SK-N-SH (cell line): ENCODE data around the gene PRSS16. TPM values are rescaled to one million over a fixed set of nuclear protein-coding genes. Genes with fewer than 3 reads are reported as not detected.

Source experiments
- CTCF ChIA-PET: fragments of 300-600, 350-600 bp; formaldehyde crosslinking; extraction: SDS; loops from one replicate; lab custom pipeline; 2021; lab: Yijun Ruan, JAX
- POLR2A ChIA-PET: fragments of 350-600 bp; sonication (Branson Sonifier 250); formaldehyde crosslinking; extraction: SDS; loops from one replicate; lab custom pipeline; 2020; ENCODE audit warnings: antibody characterized with exemption, inconsistent platforms; lab: Yijun Ruan, JAX
- DNase-seq: peaks from one replicate; pipeline ENCODE4 v3.0.0; 2012
- H2AFZ ChIP-seq: fragments of 200-600 bp; sonication (generic); 2 replicates; pipeline ENCODE4 v1.8.1; 2016; ENCODE audit warnings: antibody characterized with exemption, mild to moderate bottlenecking, low read depth
- H3F3A ChIP-seq: fragments of 200-600 bp; sonication (generic); replicated peaks from 2 replicates; pipeline ENCODE3; 2016; ENCODE audit warnings: antibody characterized with exemption, mild to moderate bottlenecking; ENCODE audit not compliant: insufficient read depth
- H3K27ac ChIP-seq, 2 experiments: fragments of 200-500 bp in 1 of 2; fragments of 200-600 bp in 1 of 2; sonication (Bioruptor generic) in 1 of 2; sonication (generic), shearing (Covaris generic) in 1 of 2; 2 replicates each; pipeline versions ENCODE4 v1.5.1 to v1.6.1; 2014 to 2016; ENCODE audit warnings: low read depth in 2 of 2, inconsistent platforms in 1 of 2, low read length in 1 of 2, mild to moderate bottlenecking in 1 of 2, mixed read lengths in 1 of 2
- H3K27me3 ChIP-seq: fragments of 200-600 bp; sonication (generic), shearing (Covaris generic); 2 replicates; pipeline ENCODE4 v1.6.1; 2016; ENCODE audit warnings: mixed run types; ENCODE audit not compliant: insufficient read depth
- H3K36me3 ChIP-seq, 2 experiments: fragments of 200-500 bp in 1 of 2; fragments of 200-600 bp in 1 of 2; sonication (Bioruptor generic) in 1 of 2; sonication (generic) in 1 of 2; replicated peaks in 1 of 2; 2 replicates each; pipeline versions ENCODE3 to v1.5.1; 2014 to 2016; ENCODE audit warnings: low read length in 1 of 2, mild to moderate bottlenecking in 1 of 2; ENCODE audit not compliant: insufficient read depth in 2 of 2, control insufficient read depth in 1 of 2
- H3K4me1 ChIP-seq, 2 experiments: fragments of 200-500 bp in 1 of 2; fragments of 200-600 bp in 1 of 2; sonication (Bioruptor generic) in 1 of 2; sonication (generic), shearing (Covaris generic) in 1 of 2; 2 replicates each; pipeline versions ENCODE4 v1.5.1 to v1.6.1; 2014 to 2016; ENCODE audit warnings: low read depth in 1 of 2, low read length in 1 of 2, mixed run types in 1 of 2; ENCODE audit not compliant: insufficient read depth in 2 of 2, control insufficient read depth in 1 of 2
- H3K4me2 ChIP-seq: fragments of 200-600 bp; sonication (generic), shearing (Covaris generic); 2 replicates; pipeline ENCODE4 v1.6.1; 2017; ENCODE audit warnings: mixed run types
- H3K4me3 ChIP-seq, 2 experiments: fragments of 200-500 bp in 1 of 2; fragments of 200-600 bp in 1 of 2; sonication (Bioruptor generic) in 1 of 2; sonication (generic), shearing (Covaris generic) in 1 of 2; 2 replicates each; pipeline versions ENCODE4 v1.5.1 to v1.8.1; 2014 to 2016; ENCODE audit warnings: low read depth in 2 of 2, inconsistent platforms in 1 of 2, low read length in 1 of 2, mild to moderate bottlenecking in 1 of 2, mixed read lengths in 1 of 2, moderate library complexity in 1 of 2
- H3K79me2 ChIP-seq: fragments of 200-600 bp; sonication (generic); 2 replicates; pipeline ENCODE4 v1.8.1; 2017; ENCODE audit warnings: mild to moderate bottlenecking; ENCODE audit not compliant: insufficient read depth
- H3K9ac ChIP-seq: fragments of 200-600 bp; sonication (generic); 2 replicates; pipeline ENCODE4 v1.6.1; 2017; ENCODE audit warnings: mixed run types
- H3K9me2 ChIP-seq: fragments of 200-600 bp; sonication (generic); 2 replicates; pipeline ENCODE4 v1.6.1; 2017; ENCODE audit warnings: mixed run types
- H3K9me3 ChIP-seq: fragments of 200-600 bp; sonication (generic); 2 replicates; pipeline ENCODE4 v1.6.1; 2017; ENCODE audit warnings: mixed run types, mild to moderate bottlenecking, moderate library complexity
- H4K20me1 ChIP-seq: fragments of 200-600 bp; sonication (generic); 2 replicates; pipeline ENCODE4 v1.6.1; 2017; ENCODE audit warnings: mild to moderate bottlenecking, mixed run types; ENCODE audit not compliant: insufficient read depth
- CTCF ChIP-seq: fragments of 200-600 bp; sonication (generic); IDR thresholded peaks from 2 replicates; pipeline ENCODE4 v1.6.1; 2017; ENCODE audit warnings: antibody characterized with exemption, mild to moderate bottlenecking, moderate library complexity
- EP300 ChIP-seq, 2 experiments: IDR thresholded peaks; 2 replicates each; pipeline versions ENCODE4 v1.4.0 to v1.6.1; 2012; ENCODE audit warnings: borderline replicate concordance in 1 of 2, low read depth in 1 of 2, low read length in 1 of 2
- EZH2phosphoT487 ChIP-seq: fragments of 200-600 bp; sonication (generic); IDR thresholded peaks from 2 replicates; pipeline ENCODE4 v1.6.1; 2017; ENCODE audit warnings: low read depth, mixed run types, mild to moderate bottlenecking, antibody characterized with exemption, moderate library complexity, borderline replicate concordance
- FOXJ3 ChIP-seq: sonication (generic); formaldehyde crosslinking; IDR thresholded peaks from 2 replicates; pipeline ENCODE4 v1.5.1; 2020; ENCODE audit warnings: mild to moderate bottlenecking, missing genetic modification reagents
- FOXM1 ChIP-seq: IDR thresholded peaks from 2 replicates; pipeline ENCODE4 v1.4.0; 2012; ENCODE audit warnings: low read depth, mild to moderate bottlenecking
- GABPA ChIP-seq: IDR thresholded peaks from 2 replicates; pipeline ENCODE4 v1.4.0; 2012; ENCODE audit warnings: low read depth, mild to moderate bottlenecking
- JUND ChIP-seq: IDR thresholded peaks from 2 replicates; pipeline ENCODE4 v1.4.0; 2012
- MAX ChIP-seq: IDR thresholded peaks from 2 replicates; pipeline ENCODE4 v1.4.0; 2012; ENCODE audit warnings: low read depth
- MEF2A ChIP-seq: IDR thresholded peaks from 2 replicates; pipeline ENCODE4 v1.4.0; 2012; ENCODE audit warnings: low read depth, borderline replicate concordance
- MXI1 ChIP-seq: IDR thresholded peaks from 2 replicates; pipeline ENCODE4 v1.6.1; 2012; ENCODE audit warnings: mild to moderate bottlenecking, low read depth, low read length, improper control_type of control experiment
- NFIC ChIP-seq: IDR thresholded peaks from 2 replicates; pipeline ENCODE4 v1.4.0; 2012; ENCODE audit warnings: borderline replicate concordance
- NRF1 ChIP-seq: IDR thresholded peaks from 2 replicates; pipeline ENCODE4 v1.6.1; 2012; ENCODE audit warnings: low read depth, mild to moderate bottlenecking, low read length
- RAD21 ChIP-seq: IDR thresholded peaks from 2 replicates; pipeline ENCODE4 v1.6.1; 2012; ENCODE audit warnings: mild to moderate bottlenecking, low read length
- RFX5 ChIP-seq: IDR thresholded peaks from 2 replicates; pipeline ENCODE4 v1.6.1; 2012; ENCODE audit warnings: mild to moderate bottlenecking, improper control_type of control experiment, low read length
- SIN3A ChIP-seq: IDR thresholded peaks from 2 replicates; pipeline ENCODE4 v1.6.1; 2012; ENCODE audit warnings: low read depth, mild to moderate bottlenecking, low read length, moderate library complexity, borderline replicate concordance
- SMC3 ChIP-seq: IDR thresholded peaks from 2 replicates; pipeline ENCODE4 v1.6.1; 2012; ENCODE audit warnings: low read depth, low read length, improper control_type of control experiment
- TEAD4 ChIP-seq: IDR thresholded peaks from 2 replicates; pipeline ENCODE4 v1.4.0; 2012; ENCODE audit warnings: mild to moderate bottlenecking, borderline replicate concordance; ENCODE audit not compliant: insufficient read depth
- USF1 ChIP-seq: IDR thresholded peaks from 2 replicates; pipeline ENCODE4 v1.4.0; 2012; ENCODE audit warnings: low read depth, borderline replicate concordance
- YY1 ChIP-seq: IDR thresholded peaks from 2 replicates; pipeline ENCODE4 v1.4.0; 2012; ENCODE audit warnings: low read depth, mild to moderate bottlenecking
- WGBS: methylation state at CpG from one replicate; pipeline ENCODE4 v1.1.6; 2017; ENCODE audit warnings: low lambda C conversion rate; 5-methylcytosine and 5-hydroxymethylcytosine counted together
- polyA plus RNA-seq, 3 experiments: library from polyadenylated mRNA; depleted of rRNA; stranded (reverse); fragments of >200 nt; gene quantifications; 2 replicates each; pipeline ENCODE4 v1.2.3, GENCODE V29; 2012
- TF ChIP-seq, protein P1 (sequence below): IDR thresholded peaks from 2 replicates; pipeline ENCODE4; 2012

Gene PRSS16
- polyA plus RNA-seq, 1 of the 3 experiments (the other 2 are of a cell fraction), result 0.07 TPM

GRCh38 chr6:27286141-27286540, 38.6 kb downstream of the PRSS16 start:
- WGBS, result 2% methylated on average over 2 of the region's 2 CpGs
- H3K27me3 ChIP-seq, result peaks cover 84% of the 10 kb centered on the region

DNA sequence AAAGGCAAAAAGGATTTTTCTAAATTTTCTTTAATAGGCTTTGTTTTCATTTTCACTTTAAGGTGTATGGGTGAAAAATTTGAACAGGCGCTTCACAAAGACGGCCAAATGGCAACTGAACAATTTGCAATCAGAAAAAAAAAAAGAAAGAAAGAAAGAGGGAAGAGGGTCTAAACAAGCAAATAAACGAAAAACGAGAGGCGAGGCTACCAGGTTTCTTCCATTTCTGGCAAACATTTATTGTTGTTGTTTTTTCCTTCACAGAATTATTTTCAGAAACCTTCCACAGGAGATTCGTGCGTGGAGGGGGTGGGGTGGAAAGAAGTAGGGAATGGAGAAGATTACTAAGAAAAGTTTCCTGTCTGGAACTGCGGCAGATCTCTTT, 40.2 kb downstream of the PRSS16 start:
- Histone ChIP-seq H3K9me2 (no peaks in the 10 kb centered on the region), H3K4me1 (no peaks in the 10 kb centered on the region), H3K4me3 (no peak overlapping the region), H3K4me2 (no peak overlapping the region), H4K20me1 (no peaks in the 10 kb centered on the region), H3K9me3 (no peaks in the 10 kb centered on the region), H3K27ac (no peak overlapping the region), H2AFZ (no peak overlapping the region), H3K27me3 (peaks cover 90% of the 10 kb centered on the region), H3K36me3 (no peaks in the 10 kb centered on the region), H3K79me2 (no peaks in the 10 kb centered on the region), H3F3A (no peaks in the 10 kb centered on the region), H3K9ac (no peak overlapping the region)
- ChIA-PET POLR2A (no interaction called here), CTCF (interaction anchor here (0.7 kb wide), 1 partner anchor 9 kb away, joined by 3 read pairs; no protein-coding TSS in a partner anchor)
- TF ChIP-seq FOXJ3 (CRISPR knock-in tag) (no peak), GABPA (no peak), TEAD4 (no peak), SMC3 (no peak), RFX5 (no peak), RAD21 (no peak), NRF1 (no peak), MEF2A (no peak), NFIC (no peak), YY1 (no peak)
- TF ChIP-seq, protein P1, sequence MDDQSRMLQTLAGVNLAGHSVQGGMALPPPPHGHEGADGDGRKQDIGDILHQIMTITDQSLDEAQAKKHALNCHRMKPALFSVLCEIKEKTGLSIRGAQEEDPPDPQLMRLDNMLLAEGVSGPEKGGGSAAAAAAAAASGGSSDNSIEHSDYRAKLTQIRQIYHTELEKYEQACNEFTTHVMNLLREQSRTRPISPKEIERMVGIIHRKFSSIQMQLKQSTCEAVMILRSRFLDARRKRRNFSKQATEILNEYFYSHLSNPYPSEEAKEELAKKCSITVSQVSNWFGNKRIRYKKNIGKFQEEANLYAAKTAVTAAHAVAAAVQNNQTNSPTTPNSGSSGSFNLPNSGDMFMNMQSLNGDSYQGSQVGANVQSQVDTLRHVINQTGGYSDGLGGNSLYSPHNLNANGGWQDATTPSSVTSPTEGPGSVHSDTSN, result no peak
- DNase-seq, result no peak
- 4% methylated on average over 8 of the region's 8 CpGs for WGBS

More at GRCh38 chr6:27286141-27286540, 38.6 kb downstream of the PRSS16 start:
- H3K4me3 ChIP-seq, result no peak overlapping the region
- CTCF ChIA-PET, result interaction anchor here (1.1 to 1.4 kb wide), 2 partner anchors 8 to 233 kb away, joined by 3 read pairs; no protein-coding TSS in a partner anchor
- H3K9ac ChIP-seq, result no peak overlapping the region
- no peak overlapping the region for H3K4me2 ChIP-seq
- H3K9me3 ChIP-seq, result no peaks in the 10 kb centered on the region
- H3K36me3 ChIP-seq, result no peaks in the 10 kb centered on the region
- no peak overlapping the region for H2AFZ ChIP-seq
- H3K4me1 ChIP-seq, result no peaks in the 10 kb centered on the region
- no peaks in the 10 kb centered on the region for H3K79me2 ChIP-seq
- H4K20me1 ChIP-seq, result no peaks in the 10 kb centered on the region
- POLR2A ChIA-PET, result no interaction called here
- H3K9me2 ChIP-seq, result no peaks in the 10 kb centered on the region
- H3F3A ChIP-seq, result no peaks in the 10 kb centered on the region
- no peak for TF ChIP-seq MXI1
- no peak for TF ChIP-seq NFIC
- no peak for TF ChIP-seq EP300 (IDR thresholded peaks at IDR 0.05; ENCODE audit: borderline replicate concordance in 1 of 2, low read depth in 1 of 2, low read length in 1 of 2)
- no peak for TF ChIP-seq CTCF
- TF ChIP-seq FOXM1, result no peak
- no peak for TF ChIP-seq MAX
- no peak for TF ChIP-seq USF1
- TF ChIP-seq MEF2A, result no peak
- TF ChIP-seq EZH2phosphoT487, result no peak
- TF ChIP-seq SIN3A, result no peak
- TF ChIP-seq JUND, result no peak
- H3K27ac ChIP-seq, result no peak overlapping the region
- no peak for DNase-seq
